GM12864 (cell line): ENCODE results near the gene PCYT1A.
A peak's percentile ranks its signal among the peaks of the same experiment; 100 is the strongest.

Experiments used
- DNase-seq: peaks from one replicate; pipeline ENCODE4 v3.0.0-alpha.2; 2011; ENCODE audit warnings: low read depth
- H3K4me3 ChIP-seq: 2 replicates; pipeline ENCODE4 v1.5.1; 2011; ENCODE audit warnings: mild to moderate bottlenecking, low read depth, low read length, control low read depth
- TF ChIP-seq, protein P1 (sequence below): IDR thresholded peaks from 2 replicates; pipeline ENCODE4 v1.5.1; 2011; ENCODE audit warnings: low read depth, mild to moderate bottlenecking, moderate library complexity, low read length, control low read depth, inconsistent platforms; ENCODE audit errors: missing control alignments

The PCYT1A gene

DNA sequence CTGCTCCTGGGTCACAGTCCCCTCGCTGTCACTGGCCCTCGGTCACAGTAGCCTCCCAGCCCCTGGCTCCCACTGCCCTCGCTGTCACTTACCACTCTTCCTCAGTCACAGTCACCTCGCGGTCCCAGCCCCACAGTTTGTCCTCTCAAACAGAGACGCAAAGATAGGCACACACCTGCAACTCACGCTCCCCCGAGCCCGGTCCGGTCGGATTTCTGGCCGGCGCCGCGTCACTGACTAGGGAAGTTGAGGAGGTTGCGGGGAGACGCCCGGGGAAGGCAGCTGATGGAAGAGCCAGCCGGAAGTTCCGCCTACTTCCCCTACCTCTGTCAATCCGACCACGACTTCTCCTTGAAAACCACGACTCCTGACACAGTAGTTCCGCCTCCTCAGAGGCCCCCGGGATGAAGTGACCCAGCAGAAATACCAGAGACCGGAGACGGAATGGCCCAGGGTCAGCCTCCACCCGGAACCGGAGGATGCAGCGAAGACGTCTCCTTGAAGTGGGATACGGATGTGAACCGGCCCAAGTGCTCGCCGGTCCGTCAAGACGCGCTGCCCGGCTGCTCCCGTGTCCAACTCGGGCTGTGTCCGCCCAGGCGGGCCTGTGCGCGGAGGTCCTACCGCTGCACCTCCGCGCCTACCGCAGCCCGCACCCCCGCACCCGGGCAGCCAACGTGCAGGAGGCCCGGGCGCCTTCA lies at the start of gene PCYT1A:
PCYT1A (minus strand) TSS at position 287 of the 701 bp plus-strand sequence. CDS start 17,195 bp downstream, outside the sequence.
- TF ChIP-seq, protein P1, sequence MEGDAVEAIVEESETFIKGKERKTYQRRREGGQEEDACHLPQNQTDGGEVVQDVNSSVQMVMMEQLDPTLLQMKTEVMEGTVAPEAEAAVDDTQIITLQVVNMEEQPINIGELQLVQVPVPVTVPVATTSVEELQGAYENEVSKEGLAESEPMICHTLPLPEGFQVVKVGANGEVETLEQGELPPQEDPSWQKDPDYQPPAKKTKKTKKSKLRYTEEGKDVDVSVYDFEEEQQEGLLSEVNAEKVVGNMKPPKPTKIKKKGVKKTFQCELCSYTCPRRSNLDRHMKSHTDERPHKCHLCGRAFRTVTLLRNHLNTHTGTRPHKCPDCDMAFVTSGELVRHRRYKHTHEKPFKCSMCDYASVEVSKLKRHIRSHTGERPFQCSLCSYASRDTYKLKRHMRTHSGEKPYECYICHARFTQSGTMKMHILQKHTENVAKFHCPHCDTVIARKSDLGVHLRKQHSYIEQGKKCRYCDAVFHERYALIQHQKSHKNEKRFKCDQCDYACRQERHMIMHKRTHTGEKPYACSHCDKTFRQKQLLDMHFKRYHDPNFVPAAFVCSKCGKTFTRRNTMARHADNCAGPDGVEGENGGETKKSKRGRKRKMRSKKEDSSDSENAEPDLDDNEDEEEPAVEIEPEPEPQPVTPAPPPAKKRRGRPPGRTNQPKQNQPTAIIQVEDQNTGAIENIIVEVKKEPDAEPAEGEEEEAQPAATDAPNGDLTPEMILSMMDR: no peak
- peak; percentile 86 for DNase-seq
- H3K4me3 ChIP-seq: peak within 1 kb of the TSS; percentile 89

DNA sequence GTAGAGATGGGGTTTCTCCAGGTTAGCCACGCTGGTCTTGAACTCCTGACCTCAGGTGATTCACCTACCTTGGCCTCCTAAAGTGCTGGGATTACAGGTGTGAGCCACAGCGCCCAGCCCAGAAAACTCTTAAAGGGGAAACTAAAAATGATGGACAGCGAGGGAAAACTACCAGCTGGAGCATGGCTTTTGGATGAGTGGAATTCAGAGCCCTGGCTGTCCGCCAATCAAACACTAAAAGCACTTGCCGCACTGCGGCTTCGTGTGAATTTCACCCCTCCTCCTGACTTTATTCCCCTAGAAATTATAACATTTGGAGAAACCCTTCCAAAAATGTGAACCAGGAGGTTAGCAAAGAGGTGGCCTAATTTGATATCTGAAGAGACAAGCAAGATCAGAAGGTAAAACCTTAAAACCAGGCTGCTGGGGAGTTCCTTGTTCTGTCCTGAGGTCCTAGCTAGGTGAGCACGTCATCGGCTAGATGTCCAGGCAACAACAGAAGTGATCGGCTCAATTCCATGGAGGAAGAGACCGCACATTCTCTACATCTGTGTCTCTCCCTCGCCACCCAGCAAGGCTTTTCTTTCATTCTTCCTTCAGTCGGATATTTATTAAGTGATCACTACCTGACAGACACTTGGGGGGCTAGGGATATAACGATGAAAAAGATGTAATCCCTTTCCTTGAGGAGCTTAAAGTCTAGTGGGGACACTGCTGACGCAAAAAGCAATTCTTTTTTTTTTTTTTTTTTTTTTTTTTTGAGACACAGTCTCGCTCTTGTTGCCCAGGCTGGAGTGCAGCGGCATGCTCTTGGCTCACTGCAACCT lies 49.0 kb upstream of the PCYT1A start:
- no peak for DNase-seq
- H3K4me3 ChIP-seq: no peak overlapping the region

GRCh38 chr3:196335503-196335948 lies 48.0 kb upstream of the PCYT1A start:
- TF ChIP-seq, protein P1: no peak
- no peak for DNase-seq
- H3K4me3 ChIP-seq: no peak overlapping the region

More for the DNA sequence above, 49.0 kb upstream of the PCYT1A start:
- TF ChIP-seq, protein P1: no peak

GRCh38 chr3:196334982-196335381 lies 47.5 kb upstream of the PCYT1A start:
- no peak for DNase-seq
- H3K4me3 ChIP-seq: no peak overlapping the region
- TF ChIP-seq, protein P1: no peak

GRCh38 chr3:196332168-196332567 lies 44.6 kb upstream of the PCYT1A start:
- no peak for DNase-seq
- no peak overlapping the region for H3K4me3 ChIP-seq
- TF ChIP-seq, protein P1: no peak

DNA sequence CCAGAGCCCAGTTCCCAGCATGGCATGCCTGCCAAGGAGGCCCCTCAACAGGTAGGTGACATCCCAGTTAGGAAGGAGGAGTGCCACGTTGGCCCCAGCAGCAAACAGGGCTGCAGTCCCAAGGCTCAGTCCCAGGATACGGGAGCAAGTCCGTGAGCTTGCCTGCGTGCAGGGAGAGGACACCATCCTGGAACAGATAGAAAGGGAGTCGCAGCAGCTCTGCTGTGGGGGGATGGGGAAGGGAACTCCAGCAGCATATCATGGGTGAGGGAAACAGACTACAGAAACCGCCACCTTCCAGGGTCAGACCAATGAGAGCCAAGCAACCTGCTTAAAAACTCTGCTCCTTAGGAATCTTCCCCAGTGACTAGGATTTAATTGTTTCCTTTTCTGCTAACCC lies 39.9 kb upstream of the PCYT1A start:
- no peak overlapping the region for H3K4me3 ChIP-seq
- TF ChIP-seq, protein P1: no peak
- DNase-seq: no peak

GRCh38 chr3:196326936-196327335 lies 39.4 kb upstream of the PCYT1A start:
- DNase-seq: no peak
- TF ChIP-seq, protein P1: no peak
- no peak overlapping the region for H3K4me3 ChIP-seq
